ENCODE measurements around the gene GRID2.

The GRID2 gene

GRCh38 chr4:92988301-92988700, 684.5 kb downstream of the GRID2 start:
- no peak for DNase-seq

GRCh38 chr4:92992758-92993157, 689.0 kb downstream of the GRID2 start:
- DNase-seq = no peak

- DNase-seq = no peak
Observed at GRCh38 chr4:92994727-92995126, 691.0 kb downstream of the GRID2 start.

GRCh38 chr4:92996533-92996932, 692.8 kb downstream of the GRID2 start:
- DNase-seq = no peak

GRCh38 chr4:93000910-93001309, 697.1 kb downstream of the GRID2 start:
- DNase-seq = no peak

- DNase-seq = no peak
Observed at GRCh38 chr4:93002240-93002639, 698.5 kb downstream of the GRID2 start.

GRCh38 chr4:93016350-93016749, 712.6 kb downstream of the GRID2 start:
- DNase-seq = no peak

- DNase-seq = no peak
Observed at GRCh38 chr4:93018243-93018642, 714.5 kb downstream of the GRID2 start.

GRCh38 chr4:93018806-93019205, 715.0 kb downstream of the GRID2 start:
- DNase-seq = no peak

- no peak for DNase-seq
Observed at GRCh38 chr4:93029769-93030168, 726.0 kb downstream of the GRID2 start.

GRCh38 chr4:93030670-93031069, 726.9 kb downstream of the GRID2 start:
- no peak for DNase-seq

GRCh38 chr4:93031431-93032098, 727.8 kb downstream of the GRID2 start:
- no peak for DNase-seq

GRCh38 chr4:93042746-93043145, 739.0 kb downstream of the GRID2 start:
- no peak for DNase-seq

- no peak for DNase-seq
Observed at GRCh38 chr4:93053140-93053539, 749.4 kb downstream of the GRID2 start.

- no peak for DNase-seq
Observed at GRCh38 chr4:93061826-93062225, 758.1 kb downstream of the GRID2 start.

GRCh38 chr4:93063325-93063724, 759.6 kb downstream of the GRID2 start:
- DNase-seq = no peak

GRCh38 chr4:93065790-93066189, 762.0 kb downstream of the GRID2 start:
- DNase-seq = no peak

- no peak for DNase-seq
Observed at GRCh38 chr4:93066749-93067148, 763.0 kb downstream of the GRID2 start.

GRCh38 chr4:93072292-93072691, 768.5 kb downstream of the GRID2 start:
- no peak for DNase-seq

- DNase-seq = no peak
Observed at GRCh38 chr4:93080316-93080715, 776.5 kb downstream of the GRID2 start.

- DNase-seq = no peak
Observed at GRCh38 chr4:93084599-93085305, 781.0 kb downstream of the GRID2 start.

- no peak for DNase-seq
Observed at GRCh38 chr4:93086356-93086755, 782.6 kb downstream of the GRID2 start.

- DNase-seq = no peak
Observed at GRCh38 chr4:93092765-93093164, 789.0 kb downstream of the GRID2 start.

GRCh38 chr4:93103042-93103441, 799.3 kb downstream of the GRID2 start:
- DNase-seq = no peak

- no peak for DNase-seq
Observed at GRCh38 chr4:93116624-93117023, 812.9 kb downstream of the GRID2 start.
